T-helper 22 cell (primary cell): ENCODE data around the gene EMC7.

ENCODE experiments used
- DNase-seq: peaks from one replicate; pipeline ENCODE4 v3.0.0-alpha.2; 2020; ENCODE audit warnings: low read depth

The EMC7 gene

DNA sequence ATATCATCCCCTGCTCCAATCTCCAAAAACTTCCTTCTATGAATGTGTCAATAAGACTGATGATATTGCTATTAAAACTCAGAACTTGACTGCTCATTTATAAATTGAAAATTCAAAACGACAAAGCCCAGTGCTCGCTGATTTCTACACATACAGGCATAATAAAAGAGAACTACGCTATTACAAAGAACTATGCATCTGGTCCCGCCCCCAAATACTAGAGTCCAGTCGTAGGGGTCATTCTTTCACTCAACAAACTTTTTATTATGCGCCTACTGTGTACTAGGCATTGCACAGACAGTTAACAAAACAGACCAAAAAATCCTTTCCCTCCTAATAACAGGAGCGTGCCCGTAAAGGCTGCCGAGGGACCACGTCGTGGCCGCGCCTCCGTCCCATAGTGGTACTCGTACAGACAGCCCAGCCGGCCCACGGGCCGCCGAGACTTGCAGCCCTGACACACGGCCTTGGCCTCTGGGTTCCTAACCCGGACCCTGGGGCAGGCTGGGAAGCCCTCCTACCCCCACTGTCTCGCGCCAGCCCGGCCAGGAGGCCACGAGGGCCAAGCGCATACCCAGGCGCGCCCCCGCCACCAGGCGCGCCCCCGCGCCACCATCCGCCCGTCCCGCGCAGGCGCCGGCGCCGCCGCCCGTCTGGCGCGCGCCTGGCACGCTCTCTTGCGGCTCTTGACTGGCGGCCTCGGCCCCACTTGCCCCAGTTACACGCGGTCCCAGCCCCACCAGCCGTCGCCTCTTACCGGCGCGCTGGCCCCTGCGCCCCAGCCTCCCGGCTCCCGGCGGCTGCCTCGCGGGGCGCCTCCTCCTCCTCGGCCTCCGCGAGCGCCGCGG is 63.4 kb downstream of the EMC7 start:
- peak; percentile 45 for DNase-seq
